Measurements from ENCODE around the gene PPM1F. TPM values are rescaled to one million over a fixed set of nuclear protein-coding genes. Genes with fewer than 3 reads are reported as not detected.
A peak's percentile ranks its signal among the peaks of the same experiment; 100 is the strongest.

The PPM1F gene
- total RNA-seq, 2 experiments from 2014 or later: 23.0 to 24.3 TPM

GRCh38 chr22:21972293-21972779, 19.7 kb upstream of the PPM1F start:
- DNase-seq: peak; percentile 60
- no peak overlapping the region for H3K27ac Mint-ChIP-seq
- H3K9me3 Mint-ChIP-seq: no peaks in the 10 kb centered on the region
- H3K4me1 Mint-ChIP-seq (ENCODE audit: low read depth): peaks cover 2% of the 10 kb centered on the region
- H3K4me3 Mint-ChIP-seq: no peak overlapping the region
- H3K27me3 Mint-ChIP-seq (ENCODE audit: low read depth): no peaks in the 10 kb centered on the region
- CTCF ChIA-PET: interaction anchor here (0.6 to 3.8 kb wide), 15 partner anchors 9 to 1705 kb away, joined by 3 to 32 read pairs (median 4); partner anchors contain the start of gene TOP3B
- peaks cover 22% of the 10 kb centered on the region for H3K36me3 Mint-ChIP-seq (ENCODE audit: low read depth)
- intact Hi-C loops (cut with micrococcal nuclease): no loop called here

GRCh38 chr22:21971858-21972275, 19.2 kb upstream of the PPM1F start:
- no peak overlapping the region for H3K4me3 Mint-ChIP-seq
- H3K9me3 Mint-ChIP-seq: no peaks in the 10 kb centered on the region
- H3K27me3 Mint-ChIP-seq (ENCODE audit: low read depth): no peaks in the 10 kb centered on the region
- intact Hi-C loops (cut with micrococcal nuclease): no loop called here
- CTCF ChIA-PET: interaction anchor here (0.6 to 3.8 kb wide), 11 partner anchors 9 to 1706 kb away, joined by 3 to 32 read pairs (median 5); partner anchors contain the start of gene TOP3B
- peaks cover 27% of the 10 kb centered on the region for H3K36me3 Mint-ChIP-seq (ENCODE audit: low read depth)
- no peak for DNase-seq
- peaks cover 2% of the 10 kb centered on the region for H3K4me1 Mint-ChIP-seq (ENCODE audit: low read depth)
- no peak overlapping the region for H3K27ac Mint-ChIP-seq

GRCh38 chr22:21970800-21971617, 18.4 kb upstream of the PPM1F start:
- intact Hi-C loops (cut with micrococcal nuclease): no loop called here
- CTCF ChIA-PET: interaction anchor here (0.6 to 3.8 kb wide), 4 partner anchors 11 to 273 kb away, joined by 3 to 32 read pairs (median 5); partner anchors contain the start of gene TOP3B
- Mint-ChIP-seq H3K27me3 (ENCODE audit: low read depth) (no peaks in the 10 kb centered on the region), H3K4me1 (ENCODE audit: low read depth) (peaks cover 2% of the 10 kb centered on the region), H3K4me3 (no peak overlapping the region), H3K36me3 (ENCODE audit: low read depth) (peaks cover 29% of the 10 kb centered on the region), H3K27ac (no peak overlapping the region), H3K9me3 (no peaks in the 10 kb centered on the region)
- DNase-seq: no peak

GRCh38 chr22:21970037-21970799, 17.6 kb upstream of the PPM1F start:
- no peaks in the 10 kb centered on the region for H3K27me3 Mint-ChIP-seq (ENCODE audit: low read depth)
- H3K4me3 Mint-ChIP-seq: no peak overlapping the region
- DNase-seq: no peak
- peaks cover 29% of the 10 kb centered on the region for H3K36me3 Mint-ChIP-seq (ENCODE audit: low read depth)
- H3K9me3 Mint-ChIP-seq: no peaks in the 10 kb centered on the region
- no peaks in the 10 kb centered on the region for H3K4me1 Mint-ChIP-seq (ENCODE audit: low read depth)
- intact Hi-C loops (cut with micrococcal nuclease): no loop called here
- no peak overlapping the region for H3K27ac Mint-ChIP-seq
- CTCF ChIA-PET: interaction anchor here (0.6 to 3.8 kb wide), 2 partner anchors 11 to 31 kb away, joined by 3 to 32 read pairs; partner anchors contain the start of gene TOP3B

- intact Hi-C loops (cut with micrococcal nuclease): no loop called here
- no peak for DNase-seq
- Mint-ChIP-seq H3K4me1 (ENCODE audit: low read depth) (no peaks in the 10 kb centered on the region), H3K27ac (no peak overlapping the region), H3K36me3 (ENCODE audit: low read depth) (peaks cover 29% of the 10 kb centered on the region), H3K4me3 (no peak overlapping the region), H3K9me3 (no peaks in the 10 kb centered on the region), H3K27me3 (ENCODE audit: low read depth) (no peaks in the 10 kb centered on the region)
- CTCF ChIA-PET: no interaction called here
Observed at GRCh38 chr22:21968452-21969129, 15.9 kb upstream of the PPM1F start.

- Mint-ChIP-seq H3K27ac (no peak overlapping the region), H3K27me3 (ENCODE audit: low read depth) (no peaks in the 10 kb centered on the region), H3K9me3 (no peaks in the 10 kb centered on the region), H3K36me3 (ENCODE audit: low read depth) (peaks cover 33% of the 10 kb centered on the region), H3K4me1 (ENCODE audit: low read depth) (no peaks in the 10 kb centered on the region), H3K4me3 (no peak overlapping the region)
- DNase-seq: no peak
- CTCF ChIA-PET: interaction anchor here (0.9 kb wide), 1 partner anchor 11 kb away, joined by 3 read pairs; no protein-coding TSS in a partner anchor
- intact Hi-C loops (cut with micrococcal nuclease): no loop called here
Observed at GRCh38 chr22:21967693-21968271, 15.1 kb upstream of the PPM1F start.

- Mint-ChIP-seq H3K27ac (no peak overlapping the region), H3K9me3 (no peaks in the 10 kb centered on the region), H3K36me3 (ENCODE audit: low read depth) (peaks cover 29% of the 10 kb centered on the region), H3K4me1 (ENCODE audit: low read depth) (no peaks in the 10 kb centered on the region), H3K27me3 (ENCODE audit: low read depth) (no peaks in the 10 kb centered on the region), H3K4me3 (no peak overlapping the region)
- no peak for DNase-seq
- CTCF ChIA-PET: interaction anchor here (0.9 kb wide), 1 partner anchor 12 kb away, joined by 3 read pairs; no protein-coding TSS in a partner anchor
- intact Hi-C loops (cut with micrococcal nuclease): no loop called here
Observed at GRCh38 chr22:21966643-21967516, 14.2 kb upstream of the PPM1F start.

GRCh38 chr22:21965762-21966288, 13.2 kb upstream of the PPM1F start:
- no peak overlapping the region for H3K27ac Mint-ChIP-seq
- H3K9me3 Mint-ChIP-seq: no peaks in the 10 kb centered on the region
- intact Hi-C loops (cut with micrococcal nuclease): no loop called here
- H3K36me3 Mint-ChIP-seq (ENCODE audit: low read depth): peaks cover 25% of the 10 kb centered on the region
- no peak overlapping the region for H3K4me3 Mint-ChIP-seq
- no peaks in the 10 kb centered on the region for H3K27me3 Mint-ChIP-seq (ENCODE audit: low read depth)
- H3K4me1 Mint-ChIP-seq (ENCODE audit: low read depth): no peaks in the 10 kb centered on the region
- DNase-seq: no peak
- CTCF ChIA-PET: no interaction called here

GRCh38 chr22:21964918-21965484, 12.4 kb upstream of the PPM1F start:
- DNase-seq: no peak
- Mint-ChIP-seq H3K36me3 (ENCODE audit: low read depth) (peaks cover 22% of the 10 kb centered on the region), H3K4me1 (ENCODE audit: low read depth) (no peaks in the 10 kb centered on the region), H3K27me3 (ENCODE audit: low read depth) (no peaks in the 10 kb centered on the region), H3K9me3 (no peaks in the 10 kb centered on the region), H3K27ac (no peak overlapping the region), H3K4me3 (no peak overlapping the region)
- CTCF ChIA-PET: no interaction called here
- intact Hi-C loops (cut with micrococcal nuclease): no loop called here

- H3K4me3 Mint-ChIP-seq: no peak overlapping the region
- DNase-seq: no peak
- H3K27me3 Mint-ChIP-seq (ENCODE audit: low read depth): no peaks in the 10 kb centered on the region
- CTCF ChIA-PET: interaction anchor here (2.1 kb wide), 1 partner anchor 8 kb away, joined by 12 read pairs; no protein-coding TSS in a partner anchor
- H3K4me1 Mint-ChIP-seq (ENCODE audit: low read depth): no peaks in the 10 kb centered on the region
- intact Hi-C loops (cut with micrococcal nuclease): no loop called here
- no peak overlapping the region for H3K27ac Mint-ChIP-seq
- peaks cover 22% of the 10 kb centered on the region for H3K36me3 Mint-ChIP-seq (ENCODE audit: low read depth)
- no peaks in the 10 kb centered on the region for H3K9me3 Mint-ChIP-seq
Observed at GRCh38 chr22:21964234-21964633, 11.6 kb upstream of the PPM1F start.
